HG03103 (cell line): ENCODE results near the gene TNS2.

ENCODE experiments used
- ATAC-seq: cut with Tn5 transposase; IDR thresholded peaks from one replicate; pipeline ENCODE4 v1.9.1; 2021; ENCODE audit warnings: low read depth; ENCODE audit not compliant: unreplicated experiment

The TNS2 gene

GRCh38 chr12:53068811-53069585 lies 19.1 kb downstream of the TNS2 start:
- no peak for ATAC-seq

GRCh38 chr12:53069621-53070410 lies 20.0 kb downstream of the TNS2 start:
- no peak for ATAC-seq

- no peak for ATAC-seq
Measured at GRCh38 chr12:53070877-53071492, 21.1 kb downstream of the TNS2 start.

GRCh38 chr12:53071591-53072551 lies 22.0 kb downstream of the TNS2 start:
- ATAC-seq: no peak

- ATAC-seq: no peak
Measured at GRCh38 chr12:53073881-53074280, 24.0 kb downstream of the TNS2 start.

GRCh38 chr12:53074283-53074998 lies 24.6 kb downstream of the TNS2 start:
- ATAC-seq: no peak

GRCh38 chr12:53074999-53075370 lies 25.1 kb downstream of the TNS2 start:
- no peak for ATAC-seq

GRCh38 chr12:53076461-53076860 lies 26.6 kb downstream of the TNS2 start:
- ATAC-seq: no peak

- no peak for ATAC-seq
Measured at GRCh38 chr12:53077030-53077429, 27.2 kb downstream of the TNS2 start.

- peak; percentile 11 for ATAC-seq
Measured at GRCh38 chr12:53078425-53079225, 28.8 kb downstream of the TNS2 start.

- ATAC-seq: peak; percentile 97
Measured at GRCh38 chr12:53079226-53080117, 29.6 kb downstream of the TNS2 start, which contains the start of gene SPRYD3. Gene SPRYD3, minus strand, starts transcription at chr12:53079390. Its CDS starts 57 bp downstream, at chr12:53079333.

GRCh38 chr12:53082637-53083175 lies 32.8 kb downstream of the TNS2 start:
- no peak for ATAC-seq

GRCh38 chr12:53086361-53086760 lies 36.5 kb downstream of the TNS2 start:
- ATAC-seq: no peak

- no peak for ATAC-seq
Measured at GRCh38 chr12:53090105-53090504, 40.2 kb downstream of the TNS2 start.

- ATAC-seq: no peak
Measured at GRCh38 chr12:53090554-53090953, 40.7 kb downstream of the TNS2 start.

- ATAC-seq: no peak
Measured at GRCh38 chr12:53091756-53092155, 41.9 kb downstream of the TNS2 start.

GRCh38 chr12:53093777-53094393 lies 44.0 kb downstream of the TNS2 start:
- no peak for ATAC-seq
